ENCODE results near the gene DNAI4. TPM values are rescaled to one million over a fixed set of nuclear protein-coding genes. Genes with fewer than 3 reads are reported as not detected.

DNAI4 gene
- total RNA-seq, 4 donors from 2014 or later: 0.49 to 10.1 (median 4.7) TPM

- H3K9me3 ChIP-seq: no peaks in the 10 kb centered on the region
- no peak for ATAC-seq
- H3K4me3 ChIP-seq: peak overlapping the region; percentile 56 to 91
- TF ChIP-seq POLR2AphosphoS5 (IDR thresholded peaks at IDR 0.05): no peak
- no peak for TF ChIP-seq CTCF (IDR thresholded peaks at IDR 0.05)
- TF ChIP-seq POLR2A (IDR thresholded peaks at IDR 0.05): no peak
- TF ChIP-seq EP300 (IDR thresholded peaks at IDR 0.05): no peak
- H3K4me1 ChIP-seq: peaks cover 3 to 78% (median 14%) of the 10 kb centered on the region in 3 donors
- 7 to 8% methylated on average over 7 to 9 of the region's 9 CpGs for WGBS, 2 donors (ENCODE audit: low coverage in 1 of 2)
- H3K27me3 ChIP-seq: no peaks in the 10 kb centered on the region
- H3K36me3 ChIP-seq: no peaks in the 10 kb centered on the region
- peak overlapping the region; percentile 72 to 98 (median 98) for H3K27ac ChIP-seq
Observed at GRCh38 chr1:66929691-66929998, 5.0 kb upstream of the DNAI4 start.

- WGBS, 2 donors (ENCODE audit: low coverage in 1 of 2): 31 to 45% methylated on average over 3 of the region's 3 CpGs
- H3K4me1 ChIP-seq: peaks cover 3 to 74% (median 14%) of the 10 kb centered on the region in 3 donors
- H3K9me3 ChIP-seq: no peaks in the 10 kb centered on the region
- H3K36me3 ChIP-seq: no peaks in the 10 kb centered on the region
- H3K27ac ChIP-seq: peak overlapping the region; percentile 72 to 98 (median 98)
- no peak for ATAC-seq
- no peaks in the 10 kb centered on the region for H3K27me3 ChIP-seq
- TF ChIP-seq POLR2AphosphoS5 (IDR thresholded peaks at IDR 0.05): no peak
- TF ChIP-seq POLR2A (IDR thresholded peaks at IDR 0.05): no peak
- TF ChIP-seq EP300 (IDR thresholded peaks at IDR 0.05): no peak
- no peak for TF ChIP-seq CTCF (IDR thresholded peaks at IDR 0.05)
- H3K4me3 ChIP-seq: peak overlapping the region; percentile 56 to 91
Observed at GRCh38 chr1:66929146-66929688, 4.6 kb upstream of the DNAI4 start.

- H3K4me3 ChIP-seq: no peak overlapping the region
- no peak for ATAC-seq
- no peaks in the 10 kb centered on the region for H3K27me3 ChIP-seq
- TF ChIP-seq POLR2A (IDR thresholded peaks at IDR 0.05): no peak
- no peak for TF ChIP-seq EP300 (IDR thresholded peaks at IDR 0.05)
- no peak for TF ChIP-seq CTCF (IDR thresholded peaks at IDR 0.05)
- TF ChIP-seq POLR2AphosphoS5 (IDR thresholded peaks at IDR 0.05): no peak
- H3K27ac ChIP-seq: peak overlapping the region in 1 of 4 donors; percentile 97
- peaks cover 6 to 72% (median 11%) of the 10 kb centered on the region in 3 donors for H3K4me1 ChIP-seq
- no peaks in the 10 kb centered on the region for H3K36me3 ChIP-seq
- H3K9me3 ChIP-seq: no peaks in the 10 kb centered on the region
Observed at GRCh38 chr1:66927528-66927927, 2.9 kb upstream of the DNAI4 start.

- ATAC-seq: no peak
- H3K4me1 ChIP-seq: peaks cover 2 to 56% (median 11%) of the 10 kb centered on the region in 3 donors
- peak overlapping the region; percentile 76 to 97 (median 94) for H3K27ac ChIP-seq
- peak overlapping the region; percentile 57 to 84 for H3K4me3 ChIP-seq
- H3K9me3 ChIP-seq: no peaks in the 10 kb centered on the region
- TF ChIP-seq POLR2A (IDR thresholded peaks at IDR 0.05) (no peak), POLR2AphosphoS5 (IDR thresholded peaks at IDR 0.05) (no peak), EP300 (IDR thresholded peaks at IDR 0.05) (no peak), CTCF (IDR thresholded peaks at IDR 0.05) (no peak)
- no peaks in the 10 kb centered on the region for H3K36me3 ChIP-seq
- WGBS, 2 donors (ENCODE audit: low coverage in 1 of 2): 12 to 25% methylated on average over 8 of the region's 9 CpGs
- no peaks in the 10 kb centered on the region for H3K27me3 ChIP-seq
Observed at GRCh38 chr1:66925944-66926343, 1.3 kb upstream of the DNAI4 start.

GRCh38 chr1:66925558-66925910 lies 878 bp upstream of the DNAI4 start:
- peak overlapping the region; percentile 57 to 84 for H3K4me3 ChIP-seq
- H3K27ac ChIP-seq: peak overlapping the region; percentile 76 to 97 (median 94)
- H3K36me3 ChIP-seq: no peaks in the 10 kb centered on the region
- no peak for ATAC-seq
- H3K4me1 ChIP-seq: peaks cover 2 to 56% (median 11%) of the 10 kb centered on the region in 3 donors
- WGBS, 2 donors (ENCODE audit: low coverage in 1 of 2): 8 to 9% methylated on average over 5 to 9 of the region's 11 CpGs
- no peak for TF ChIP-seq POLR2AphosphoS5 (IDR thresholded peaks at IDR 0.05)
- no peak for TF ChIP-seq EP300 (IDR thresholded peaks at IDR 0.05)
- TF ChIP-seq POLR2A (IDR thresholded peaks at IDR 0.05): no peak
- no peaks in the 10 kb centered on the region for H3K9me3 ChIP-seq
- H3K27me3 ChIP-seq: no peaks in the 10 kb centered on the region
